ENCODE measurements around the gene RASAL2. TPM values are rescaled to one million over a fixed set of nuclear protein-coding genes. Genes with fewer than 3 reads are reported as not detected.

RASAL2 gene
- total and polyA plus RNA-seq, 10 donors: 0.42 to 24.4 (median 14.6) TPM

- H3K9me3 ChIP-seq: no peaks in the 10 kb centered on the region
- no peak overlapping the region for H3K27ac ChIP-seq
- H3K27me3 ChIP-seq (replicated peaks in 1 of 7): no peaks in the 10 kb centered on the region
- intact Hi-C loops (cut with DNase I; ENCODE audit: low total_unique reads): no loop called here
- TF ChIP-seq CTCF (IDR thresholded peaks at IDR 0.05 in 8 of 11, conservative IDR thresholded peaks at IDR 0.05 in 3 of 11) (no peak), POLR2A (IDR thresholded peaks at IDR 0.05) (no peak), POLR2AphosphoS5 (IDR thresholded peaks at IDR 0.05) (no peak)
- no peaks in the 10 kb centered on the region for H3K4me1 ChIP-seq
- H3K36me3 ChIP-seq: peaks cover 0 to 27% (median 3%) of the 10 kb centered on the region in 6 donors
- no peak overlapping the region for H3K4me3 ChIP-seq
- DNase-seq: no peak
These were observed 371.1 kb downstream of the RASAL2 start for GRCh38 chr1:178465011-178465410.

GRCh38 chr1:178467837-178468236, 373.9 kb downstream of the RASAL2 start:
- no peaks in the 10 kb centered on the region for H3K4me1 ChIP-seq
- peaks cover 0 to 28% (median 3%) of the 10 kb centered on the region in 6 donors for H3K36me3 ChIP-seq
- intact Hi-C loops (cut with DNase I; ENCODE audit: low total_unique reads): no loop called here
- no peak for DNase-seq
- H3K27ac ChIP-seq: no peak overlapping the region
- TF ChIP-seq CTCF (IDR thresholded peaks at IDR 0.05 in 8 of 11, conservative IDR thresholded peaks at IDR 0.05 in 3 of 11) (no peak), POLR2AphosphoS5 (IDR thresholded peaks at IDR 0.05) (no peak), POLR2A (IDR thresholded peaks at IDR 0.05) (no peak)
- no peak overlapping the region for H3K4me3 ChIP-seq
- H3K9me3 ChIP-seq: no peaks in the 10 kb centered on the region
- no peaks in the 10 kb centered on the region for H3K27me3 ChIP-seq (replicated peaks in 1 of 7)

- TF ChIP-seq POLR2AphosphoS5 (IDR thresholded peaks at IDR 0.05) (no peak), CTCF (IDR thresholded peaks at IDR 0.05 in 8 of 11, conservative IDR thresholded peaks at IDR 0.05 in 3 of 11) (no peak), POLR2A (IDR thresholded peaks at IDR 0.05) (no peak)
- Histone ChIP-seq H3K27ac (no peak overlapping the region), H3K4me1 (no peaks in the 10 kb centered on the region), H3K4me3 (no peak overlapping the region), H3K27me3 (replicated peaks in 1 of 7) (no peaks in the 10 kb centered on the region), H3K36me3 (peaks cover 0 to 42% (median 3%) of the 10 kb centered on the region in 6 donors), H3K9me3 (no peaks in the 10 kb centered on the region)
- WGBS, 5 donors: 90 to 93% (median 91%) methylated on average over 5 of the region's 5 CpGs
- no peak for DNase-seq
- intact Hi-C loops (cut with DNase I; ENCODE audit: low total_unique reads): no loop called here
These were observed 376.6 kb downstream of the RASAL2 start for GRCh38 chr1:178470411-178470960.

GRCh38 chr1:178472531-178472930, 378.6 kb downstream of the RASAL2 start:
- no peak overlapping the region for H3K4me3 ChIP-seq
- peaks cover 0 to 23% (median 0%) of the 10 kb centered on the region in 6 donors for H3K36me3 ChIP-seq
- TF ChIP-seq CTCF (IDR thresholded peaks at IDR 0.05 in 8 of 11, conservative IDR thresholded peaks at IDR 0.05 in 3 of 11): no peak
- no peak for TF ChIP-seq POLR2AphosphoS5 (IDR thresholded peaks at IDR 0.05)
- TF ChIP-seq POLR2A (IDR thresholded peaks at IDR 0.05): no peak
- H3K9me3 ChIP-seq: no peaks in the 10 kb centered on the region
- H3K4me1 ChIP-seq: no peaks in the 10 kb centered on the region
- no peak for DNase-seq
- no peaks in the 10 kb centered on the region for H3K27me3 ChIP-seq (replicated peaks in 1 of 7)
- intact Hi-C loops (cut with DNase I; ENCODE audit: low total_unique reads): no loop called here
- no peak overlapping the region for H3K27ac ChIP-seq

Data from spleen (tissue), 11 donors.